ENCODE data around the gene TMC2. TPM values are rescaled to one million over a fixed set of nuclear protein-coding genes. Genes with fewer than 3 reads are reported as not detected.

Gene TMC2
- total RNA-seq, 4 donors from 2014 or later: 0.27 TPM; not detected in 3

- H3K4me1 ChIP-seq: no peaks in the 10 kb centered on the region
- TF ChIP-seq POLR2A (IDR thresholded peaks at IDR 0.05) (no peak), CTCF (IDR thresholded peaks at IDR 0.05) (no peak)
- no peak for DNase-seq
- H3K36me3 ChIP-seq: no peaks in the 10 kb centered on the region
- H3K4me3 ChIP-seq: no peak overlapping the region
- H3K27me3 ChIP-seq: no peaks in the 10 kb centered on the region
- H3K9me3 ChIP-seq: peaks cover 0 to 12% (median 4%) of the 10 kb centered on the region in 4 donors
- no peak overlapping the region for H3K27ac ChIP-seq
These were observed 70.2 kb downstream of the TMC2 start for GRCh38 chr20:2606507-2607006.

DNA sequence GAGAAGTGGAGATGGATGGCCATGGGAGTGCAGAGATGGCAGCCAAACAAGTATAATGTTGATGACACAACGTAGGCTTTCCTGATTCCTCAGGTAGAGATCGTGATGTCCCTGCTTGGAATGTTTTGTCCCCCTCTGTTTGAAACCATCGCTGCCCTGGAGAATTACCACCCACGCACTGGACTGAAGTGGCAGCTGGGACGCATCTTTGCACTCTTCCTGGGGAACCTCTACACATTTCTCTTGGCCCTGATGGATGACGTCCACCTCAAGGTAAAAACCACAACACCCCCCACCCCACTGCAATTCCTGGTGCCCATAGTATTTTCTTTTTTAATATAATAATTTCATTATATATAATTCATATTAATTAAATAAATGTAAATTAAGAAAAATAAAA, 74.0 kb downstream of the TMC2 start:
- DNase-seq: no peak
- TF ChIP-seq CTCF (IDR thresholded peaks at IDR 0.05) (no peak), POLR2A (IDR thresholded peaks at IDR 0.05) (no peak)
- Histone ChIP-seq H3K27ac (no peak overlapping the region), H3K36me3 (no peaks in the 10 kb centered on the region), H3K4me3 (no peak overlapping the region), H3K4me1 (no peaks in the 10 kb centered on the region), H3K27me3 (no peaks in the 10 kb centered on the region), H3K9me3 (peaks cover 0 to 12% (median 4%) of the 10 kb centered on the region in 4 donors)

DNA sequence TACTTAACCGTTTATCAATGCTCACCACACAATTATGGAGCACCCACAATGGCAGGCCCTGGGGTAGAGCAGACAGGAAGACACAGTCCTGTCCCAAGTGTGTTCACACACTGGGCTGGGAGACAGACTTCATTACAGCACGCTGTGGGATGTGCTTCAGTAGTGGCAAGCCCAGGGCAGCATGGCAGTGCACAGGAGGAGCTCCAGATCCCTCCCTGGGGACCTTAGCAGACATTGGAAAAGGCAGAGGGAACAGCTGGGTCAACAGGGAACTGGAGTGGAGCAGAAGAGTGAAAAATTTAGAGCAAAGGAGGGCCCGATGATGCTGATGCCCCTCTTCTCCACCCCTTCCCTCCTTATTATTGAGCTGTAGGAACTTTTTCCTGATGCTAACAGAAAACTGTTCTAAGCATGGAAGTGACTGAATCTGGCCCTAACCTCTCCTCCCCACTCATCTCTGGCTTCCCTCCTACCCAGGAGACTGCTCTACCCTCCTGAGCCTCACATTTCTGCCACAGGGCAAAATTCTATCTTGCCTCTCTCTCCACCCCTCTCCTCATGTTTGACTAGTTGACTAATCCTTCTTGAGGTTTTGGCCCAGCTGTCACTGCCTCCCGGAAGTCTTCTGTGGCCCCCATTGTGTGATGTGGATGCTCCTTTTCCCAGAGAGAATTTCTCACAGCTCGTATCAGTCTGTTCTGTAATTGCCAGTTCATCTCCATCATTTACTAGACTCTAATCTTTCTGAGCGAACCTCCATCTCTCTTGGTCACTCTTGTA, 74.8 kb downstream of the TMC2 start:
- Histone ChIP-seq H3K27ac (no peak overlapping the region), H3K4me3 (no peak overlapping the region), H3K9me3 (peaks cover 0 to 9% (median 4%) of the 10 kb centered on the region in 4 donors), H3K4me1 (no peaks in the 10 kb centered on the region), H3K36me3 (no peaks in the 10 kb centered on the region), H3K27me3 (no peaks in the 10 kb centered on the region)
- TF ChIP-seq CTCF (IDR thresholded peaks at IDR 0.05) (no peak), POLR2A (IDR thresholded peaks at IDR 0.05) (no peak)
- DNase-seq: no peak

GRCh38 chr20:2612073-2612472, 75.7 kb downstream of the TMC2 start:
- H3K27me3 ChIP-seq: no peaks in the 10 kb centered on the region
- H3K36me3 ChIP-seq: no peaks in the 10 kb centered on the region

GRCh38 chr20:2616634-2617033, 80.3 kb downstream of the TMC2 start:
- Histone ChIP-seq H3K9me3 (no peaks in the 10 kb centered on the region), H3K27me3 (no peaks in the 10 kb centered on the region), H3K27ac (no peak overlapping the region), H3K4me1 (no peaks in the 10 kb centered on the region), H3K4me3 (no peak overlapping the region), H3K36me3 (no peaks in the 10 kb centered on the region)
- DNase-seq: no peak
- TF ChIP-seq POLR2A (IDR thresholded peaks at IDR 0.05) (no peak), CTCF (IDR thresholded peaks at IDR 0.05) (no peak)

More at GRCh38 chr20:2612073-2612472, 75.7 kb downstream of the TMC2 start:
- Histone ChIP-seq H3K9me3 (peaks cover 0 to 6% (median 2%) of the 10 kb centered on the region in 4 donors), H3K4me1 (no peaks in the 10 kb centered on the region), H3K27ac (no peak overlapping the region), H3K4me3 (no peak overlapping the region)
- TF ChIP-seq POLR2A (IDR thresholded peaks at IDR 0.05): no peak
- no peak for TF ChIP-seq CTCF (IDR thresholded peaks at IDR 0.05)
- DNase-seq: no peak

Data from Peyer's patch (tissue), 4 donors.